Endothelial cell of umbilical vein (primary cell): ENCODE measurements around the gene FMNL2. TPM values are rescaled to one million over a fixed set of nuclear protein-coding genes. Genes with fewer than 3 reads are reported as not detected.

Experiments used
- BruUV-seq: library from RNA; stranded (reverse); fragments of 400-500 nt; replicated peaks from 2 replicates; lab custom pipeline; 2021; lab: Mats Ljungman, UMichigan
- CTCF ChIA-PET: fragments of 300-600, 350-600 bp; sonication (Branson Sonifier 250); formaldehyde crosslinking; loops from one replicate; lab custom pipeline; 2021; ENCODE audit warnings: antibody characterized with exemption, inconsistent platforms; lab: Charles Lee
- POLR2A ChIA-PET: fragments of 300-600, 350-600 bp; sonication (Branson Sonifier 250); formaldehyde crosslinking; loops from one replicate; lab custom pipeline; 2021; ENCODE audit warnings: antibody characterized with exemption, inconsistent platforms; lab: Charles Lee
- DNase-seq: peaks from one replicate; pipeline ENCODE4 v3.0.0-alpha.2; 2011; ENCODE audit warnings: low read depth, low spot score
- FAIRE-seq: peaks from 2 replicates; lab custom pipeline; 2011; peaks lifted over from hg19 to GRCh38; lab: Jason Lieb, UNC
- H2AFZ ChIP-seq: 2 replicates; pipeline ENCODE4 v1.6.0; 2012; ENCODE audit warnings: low read depth, low read length, control low read depth, inconsistent platforms
- H3K27ac ChIP-seq: 2 replicates; pipeline ENCODE4 v1.5.1; 2011; ENCODE audit warnings: low read depth, mild to moderate bottlenecking, control low read depth, low read length, moderate library complexity; ENCODE audit not compliant: insufficient read depth
- H3K27me3 ChIP-seq, 2 experiments: 2 replicates each; pipeline versions ENCODE4 v1.6.0 to v1.6.1; 2011; ENCODE audit warnings: low read length in 2 of 2, mixed read lengths in 1 of 2; ENCODE audit not compliant: control insufficient read depth in 2 of 2, insufficient read depth in 2 of 2
- H3K36me3 ChIP-seq, 2 experiments: 2 replicates in 1 of 2; 3 replicates in 1 of 2; pipeline ENCODE4 v1.5.1; 2011; ENCODE audit warnings: low read length in 2 of 2, mild to moderate bottlenecking in 1 of 2, moderate library complexity in 1 of 2; ENCODE audit not compliant: control insufficient read depth in 2 of 2, insufficient read depth in 2 of 2; ENCODE audit errors: extremely low read depth in 1 of 2
- H3K4me1 ChIP-seq: 3 replicates; pipeline ENCODE4 v1.5.1; 2011; ENCODE audit warnings: mild to moderate bottlenecking, low read length; ENCODE audit not compliant: control insufficient read depth, insufficient read depth; ENCODE audit errors: extremely low read depth
- H3K4me2 ChIP-seq: 2 replicates; pipeline ENCODE4 v1.6.1; 2011; ENCODE audit warnings: low read length, control low read depth, mixed read lengths; ENCODE audit not compliant: insufficient read depth
- H3K4me3 ChIP-seq, 3 experiments: fragments of 200-600 bp in 1 of 3; sonication (generic), shearing (Covaris generic) in 1 of 3; replicated peaks in 1 of 3; 2 replicates each; pipeline ENCODE4 v1.5.1; 2011 to 2016; ENCODE audit warnings: control low read depth in 3 of 3, low read length in 3 of 3, mild to moderate bottlenecking in 2 of 3, inconsistent platforms in 1 of 3, low read depth in 1 of 3, moderate library complexity in 1 of 3; ENCODE audit not compliant: insufficient read depth in 1 of 3
- H3K79me2 ChIP-seq: 2 replicates; pipeline ENCODE4 v1.6.0; 2012; ENCODE audit warnings: low read length, inconsistent platforms; ENCODE audit not compliant: control insufficient read depth, insufficient read depth
- H3K9ac ChIP-seq: replicated peaks from 2 replicates; pipeline ENCODE3; 2011; ENCODE audit warnings: low read length, control low read depth; ENCODE audit not compliant: insufficient read depth; ENCODE audit errors: extremely low read depth
- H3K9me1 ChIP-seq: replicated peaks from 3 replicates; pipeline ENCODE4 v1.6.0; 2011; ENCODE audit warnings: mild to moderate bottlenecking, low read length; ENCODE audit not compliant: control insufficient read depth, insufficient read depth; ENCODE audit errors: extremely low read depth
- H3K9me3 ChIP-seq: replicated peaks from 2 replicates; pipeline ENCODE4 v1.5.1; 2012; ENCODE audit warnings: low read length, inconsistent platforms; ENCODE audit not compliant: control insufficient read depth, insufficient read depth
- H4K20me1 ChIP-seq: replicated peaks from 2 replicates; pipeline ENCODE3; 2011; ENCODE audit warnings: mild to moderate bottlenecking, low read length; ENCODE audit not compliant: control insufficient read depth, insufficient read depth; ENCODE audit errors: extremely low read depth
- EZH2 ChIP-seq: IDR thresholded peaks from 2 replicates; pipeline ENCODE4 v1.6.1; 2012; ENCODE audit warnings: borderline replicate concordance, low read depth, mild to moderate bottlenecking, moderate library complexity, low read length, inconsistent platforms; ENCODE audit not compliant: severe bottlenecking
- FOS ChIP-seq: IDR thresholded peaks from 2 replicates; pipeline ENCODE4 v1.6.1; 2011; ENCODE audit warnings: mild to moderate bottlenecking, low read length, moderate library complexity, borderline replicate concordance; ENCODE audit not compliant: insufficient read depth
- GATA2 ChIP-seq: IDR thresholded peaks from 2 replicates; pipeline ENCODE4 v1.7.0; 2011; ENCODE audit warnings: low read depth, mild to moderate bottlenecking, moderate library complexity, mixed read lengths, low read length; ENCODE audit not compliant: insufficient read length, insufficient read depth
- JUN ChIP-seq: IDR thresholded peaks from 2 replicates; pipeline ENCODE4 v1.6.1; 2011; ENCODE audit warnings: borderline replicate concordance, low read depth; ENCODE audit not compliant: insufficient read length, insufficient read depth
- MYC ChIP-seq: IDR thresholded peaks from one replicate; pipeline ENCODE4 v1.6.1; 2011; ENCODE audit warnings: mild to moderate bottlenecking, low read depth, low read length
- POLR2A ChIP-seq: IDR thresholded peaks from 2 replicates; pipeline ENCODE4 v1.6.1; 2012; ENCODE audit warnings: low read depth, mild to moderate bottlenecking, control low read depth, low read length
- POLR2AphosphoS5 ChIP-seq: IDR thresholded peaks from 2 replicates; pipeline ENCODE4 v1.6.1; 2012; ENCODE audit warnings: low read depth, mild to moderate bottlenecking, control low read depth, low read length, moderate library complexity; ENCODE audit not compliant: insufficient read depth
- dilution Hi-C: fragments of 300-500 bp; cut with MboI; formaldehyde crosslinking; loops from one replicate; pipeline ENCODE4 v1.15.0; 2019; ENCODE audit warnings: low sequenced_read_pairs; ENCODE audit not compliant: extremely low pct_ligation_motif_present
- intact Hi-C: fragments of 100-400 bp; cut with micrococcal nuclease; formaldehyde crosslinking; loops from one replicate; pipeline ENCODE4 v1.10.0; 2022
- polyA plus RNA-seq, 4 experiments: library from polyadenylated mRNA; depleted of rRNA in 3 of 4; stranded (reverse) in 3 of 4; unstranded in 1 of 4; fragments of >200 nt; gene quantifications; 2 replicates each; pipeline versions ENCODE4 v1.2.1 to v1.2.3, GENCODE V29; 2011 to 2012; ENCODE audit warnings: missing spikeins in 1 of 4
- total RNA-seq: library from RNA; stranded (reverse); gene quantifications from 2 replicates; pipeline ENCODE4 v1.2.3, GENCODE V29; 2021
- TF ChIP-seq, protein P1 (sequence below), 2 donors: IDR thresholded peaks; 1 replicate in 1 of 2; 2 replicates in 1 of 2; pipeline ENCODE4 v1.5.1; 2011; ENCODE audit warnings: low read length in 2 of 2, mild to moderate bottlenecking in 2 of 2, moderate library complexity in 2 of 2, control low read depth in 1 of 2, inconsistent platforms in 1 of 2, low read depth in 1 of 2; ENCODE audit not compliant: insufficient read depth in 1 of 2; ENCODE audit errors: extremely low read depth in 1 of 2
- TF ChIP-seq, protein P2 (sequence below): IDR thresholded peaks from 2 replicates; pipeline ENCODE4 v1.6.1; 2011; ENCODE audit not compliant: insufficient read depth, insufficient read length

The FMNL2 gene
- total and polyA plus RNA-seq, 2 donors (not counting 3 experiments of a cell fraction or from before 2014, with no cell fraction given): 8.3 to 28.0 TPM

DNA sequence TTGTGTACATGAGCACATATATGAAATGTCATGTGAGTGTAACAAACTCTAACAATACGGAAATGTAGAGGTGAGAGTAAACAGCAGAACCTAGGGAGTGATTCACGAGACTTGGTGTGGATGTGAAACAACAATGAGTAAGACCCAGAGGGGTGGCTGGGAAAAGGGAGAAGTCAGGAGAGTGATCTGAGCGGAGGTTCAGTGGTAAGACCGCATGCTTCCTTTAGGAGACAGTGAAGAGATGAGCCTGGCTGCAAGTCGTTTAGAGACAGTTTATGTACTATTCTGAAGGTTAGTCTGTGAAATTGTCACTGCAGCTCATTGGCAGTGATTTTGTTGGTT, 231.7 kb downstream of the FMNL2 start:
- Histone ChIP-seq H3K36me3 (no peaks in the 10 kb centered on the region), H4K20me1 (no peaks in the 10 kb centered on the region), H3K4me2 (no peak overlapping the region), H3K27ac (no peak overlapping the region), H3K9me3 (no peaks in the 10 kb centered on the region), H3K79me2 (no peaks in the 10 kb centered on the region), H3K4me1 (no peaks in the 10 kb centered on the region), H3K9me1 (no peaks in the 10 kb centered on the region), H2AFZ (no peak overlapping the region), H3K4me3 (no peak overlapping the region), H3K9ac (no peak overlapping the region), H3K27me3 (no peaks in the 10 kb centered on the region)
- DNase-seq: no peak
- dilution Hi-C loops (no loop called here), intact Hi-C loops (no loop called here)
- POLR2A ChIA-PET: no interaction called here
- TF ChIP-seq JUN: no peak
- no peak for TF ChIP-seq POLR2A
- no peak for TF ChIP-seq EZH2
- TF ChIP-seq GATA2: no peak
- no peak for TF ChIP-seq FOS
- TF ChIP-seq POLR2AphosphoS5: no peak
- TF ChIP-seq, protein P1, sequence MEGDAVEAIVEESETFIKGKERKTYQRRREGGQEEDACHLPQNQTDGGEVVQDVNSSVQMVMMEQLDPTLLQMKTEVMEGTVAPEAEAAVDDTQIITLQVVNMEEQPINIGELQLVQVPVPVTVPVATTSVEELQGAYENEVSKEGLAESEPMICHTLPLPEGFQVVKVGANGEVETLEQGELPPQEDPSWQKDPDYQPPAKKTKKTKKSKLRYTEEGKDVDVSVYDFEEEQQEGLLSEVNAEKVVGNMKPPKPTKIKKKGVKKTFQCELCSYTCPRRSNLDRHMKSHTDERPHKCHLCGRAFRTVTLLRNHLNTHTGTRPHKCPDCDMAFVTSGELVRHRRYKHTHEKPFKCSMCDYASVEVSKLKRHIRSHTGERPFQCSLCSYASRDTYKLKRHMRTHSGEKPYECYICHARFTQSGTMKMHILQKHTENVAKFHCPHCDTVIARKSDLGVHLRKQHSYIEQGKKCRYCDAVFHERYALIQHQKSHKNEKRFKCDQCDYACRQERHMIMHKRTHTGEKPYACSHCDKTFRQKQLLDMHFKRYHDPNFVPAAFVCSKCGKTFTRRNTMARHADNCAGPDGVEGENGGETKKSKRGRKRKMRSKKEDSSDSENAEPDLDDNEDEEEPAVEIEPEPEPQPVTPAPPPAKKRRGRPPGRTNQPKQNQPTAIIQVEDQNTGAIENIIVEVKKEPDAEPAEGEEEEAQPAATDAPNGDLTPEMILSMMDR (IDR thresholded peaks at IDR 0.05; ENCODE audit: extremely low read depth in 1 of 2, insufficient read depth in 1 of 2, low read depth in 1 of 2, low read length in 2 of 2): no peak
- TF ChIP-seq, protein P2, sequence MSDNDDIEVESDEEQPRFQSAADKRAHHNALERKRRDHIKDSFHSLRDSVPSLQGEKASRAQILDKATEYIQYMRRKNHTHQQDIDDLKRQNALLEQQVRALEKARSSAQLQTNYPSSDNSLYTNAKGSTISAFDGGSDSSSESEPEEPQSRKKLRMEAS: no peak
- no peak for TF ChIP-seq MYC
- BruUV-seq: no TSS peak
- CTCF ChIA-PET: interaction anchor here (0.7 to 1.1 kb wide), 2 partner anchors 15 to 47 kb away, joined by 3 read pairs; no protein-coding TSS in a partner anchor
- no peak for FAIRE-seq
